Hepatocyte (in vitro differentiated cells): Measurements from ENCODE around the gene PLD3. TPM values are rescaled to one million over a fixed set of nuclear protein-coding genes. Genes with fewer than 3 reads are reported as not detected.

ENCODE experiments used
- DNase-seq: peaks from one replicate; pipeline ENCODE4 v3.0.0-alpha.2; 2016; ENCODE audit warnings: low spot score
- H2AFZ ChIP-seq: fragments of 200-600 bp; sonication (generic); 2 replicates; pipeline ENCODE4 v1.6.0; 2016; ENCODE audit warnings: antibody characterized with exemption, mild to moderate bottlenecking
- H3K27ac ChIP-seq: fragments of 200-600 bp; sonication (generic); 2 replicates; pipeline ENCODE4 v1.5.1; 2016; ENCODE audit warnings: mild to moderate bottlenecking
- H3K27me3 ChIP-seq: fragments of 200-600 bp; sonication (generic); 2 replicates; pipeline ENCODE4 v1.6.1; 2016
- H3K36me3 ChIP-seq: fragments of 200-600 bp; sonication (generic); replicated peaks from 2 replicates; pipeline ENCODE4 v1.5.1; 2016; ENCODE audit warnings: low read depth; ENCODE audit not compliant: insufficient read depth
- H3K4me1 ChIP-seq: fragments of 200-600 bp; sonication (generic); 2 replicates; pipeline ENCODE4 v1.5.1; 2016; ENCODE audit warnings: mild to moderate bottlenecking, moderate library complexity; ENCODE audit not compliant: insufficient read depth
- H3K4me2 ChIP-seq: fragments of 200-600 bp; sonication (generic); 2 replicates; pipeline ENCODE4 v1.6.0; 2016
- H3K4me3 ChIP-seq: fragments of 200-600 bp; sonication (generic); 2 replicates; pipeline ENCODE4 v1.5.1; 2016; ENCODE audit warnings: mild to moderate bottlenecking
- H3K79me2 ChIP-seq: fragments of 200-600 bp; sonication (generic); 2 replicates; pipeline ENCODE4 v1.6.0; 2017; ENCODE audit warnings: mild to moderate bottlenecking
- H3K9me2 ChIP-seq: fragments of 200-600 bp; sonication (generic); replicated peaks from 2 replicates; pipeline ENCODE4 v1.6.0; 2017; ENCODE audit warnings: mild to moderate bottlenecking; ENCODE audit not compliant: insufficient read depth
- H3K9me3 ChIP-seq: fragments of 200-600 bp; sonication (generic); 2 replicates; pipeline ENCODE4 v1.5.1; 2016; ENCODE audit warnings: low read depth, mild to moderate bottlenecking
- H4K20me1 ChIP-seq: fragments of 200-600 bp; sonication (generic); 2 replicates; pipeline ENCODE4 v1.6.0; 2016; ENCODE audit warnings: mild to moderate bottlenecking; ENCODE audit not compliant: insufficient read depth, poor library complexity, severe bottlenecking
- EZH2 ChIP-seq: fragments of 200-600 bp; sonication (generic); IDR thresholded peaks from 2 replicates; pipeline ENCODE4 v1.6.1; 2016; ENCODE audit warnings: antibody characterized with exemption, mild to moderate bottlenecking, borderline replicate concordance
- EZH2phosphoT487 ChIP-seq: fragments of 200-600 bp; sonication (generic); IDR thresholded peaks from one replicate; pipeline ENCODE4 v1.6.1; 2018; ENCODE audit warnings: antibody characterized with exemption, mild to moderate bottlenecking, low read depth, moderate library complexity; ENCODE audit not compliant: unreplicated experiment, severe bottlenecking
- WGBS: methylation state at CpG from one replicate; pipeline ENCODE4 v1.1.6; 2016; ENCODE audit warnings: low lambda C conversion rate; ENCODE audit errors: missing lambda C conversion rate; 5-methylcytosine and 5-hydroxymethylcytosine counted together
- polyA plus RNA-seq: library from polyadenylated mRNA; unstranded; fragments of >200 nt; fragmentation: Nextera tagmentation; extraction: Ambion mirVana; gene quantifications from 2 replicates; pipeline ENCODE4 v1.2.1, GENCODE V29; 2016
- total RNA-seq: library from RNA; depleted of rRNA; stranded (reverse); fragments of >200 nt; gene quantifications from 2 replicates; pipeline ENCODE4 v1.2.3, GENCODE V29; 2014
- TF ChIP-seq, protein P1 (sequence below): fragments of 200-600 bp; sonication (generic); IDR thresholded peaks from 2 replicates; pipeline ENCODE4 v1.5.1; 2016; ENCODE audit warnings: antibody characterized with exemption, mild to moderate bottlenecking; ENCODE audit not compliant: poor library complexity

PLD3 gene
- total and polyA plus RNA-seq, 2 experiments from 2014 or later, result 805 to 1,297 TPM

DNA sequence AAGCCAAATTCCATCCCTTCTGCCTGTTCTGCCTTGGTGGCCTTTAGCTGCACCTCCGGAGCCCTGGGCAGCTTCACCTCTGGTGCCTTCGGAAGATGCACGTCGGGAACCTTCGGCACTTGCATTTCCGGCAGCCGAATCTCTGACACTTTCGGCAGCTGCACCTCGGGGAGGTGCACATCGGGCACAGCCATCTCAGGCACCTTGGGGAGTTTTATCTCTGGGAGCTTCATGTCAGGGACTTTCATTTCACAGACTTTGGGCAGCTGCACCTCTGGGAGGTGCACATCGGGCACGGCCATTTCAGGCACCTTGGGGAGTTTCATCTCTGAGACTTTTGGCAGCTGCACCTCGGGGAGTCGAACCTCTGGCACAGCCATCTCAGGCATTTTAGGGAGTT, 47.5 kb downstream of the PLD3 start:
- H3K4me3 ChIP-seq, result no peak overlapping the region
- no peaks in the 10 kb centered on the region for H3K79me2 ChIP-seq
- H3K27me3 ChIP-seq, result no peaks in the 10 kb centered on the region
- H3K9me2 ChIP-seq, result no peaks in the 10 kb centered on the region
- H4K20me1 ChIP-seq, result no peaks in the 10 kb centered on the region
- TF ChIP-seq EZH2phosphoT487, result no peak
- TF ChIP-seq, protein P1, sequence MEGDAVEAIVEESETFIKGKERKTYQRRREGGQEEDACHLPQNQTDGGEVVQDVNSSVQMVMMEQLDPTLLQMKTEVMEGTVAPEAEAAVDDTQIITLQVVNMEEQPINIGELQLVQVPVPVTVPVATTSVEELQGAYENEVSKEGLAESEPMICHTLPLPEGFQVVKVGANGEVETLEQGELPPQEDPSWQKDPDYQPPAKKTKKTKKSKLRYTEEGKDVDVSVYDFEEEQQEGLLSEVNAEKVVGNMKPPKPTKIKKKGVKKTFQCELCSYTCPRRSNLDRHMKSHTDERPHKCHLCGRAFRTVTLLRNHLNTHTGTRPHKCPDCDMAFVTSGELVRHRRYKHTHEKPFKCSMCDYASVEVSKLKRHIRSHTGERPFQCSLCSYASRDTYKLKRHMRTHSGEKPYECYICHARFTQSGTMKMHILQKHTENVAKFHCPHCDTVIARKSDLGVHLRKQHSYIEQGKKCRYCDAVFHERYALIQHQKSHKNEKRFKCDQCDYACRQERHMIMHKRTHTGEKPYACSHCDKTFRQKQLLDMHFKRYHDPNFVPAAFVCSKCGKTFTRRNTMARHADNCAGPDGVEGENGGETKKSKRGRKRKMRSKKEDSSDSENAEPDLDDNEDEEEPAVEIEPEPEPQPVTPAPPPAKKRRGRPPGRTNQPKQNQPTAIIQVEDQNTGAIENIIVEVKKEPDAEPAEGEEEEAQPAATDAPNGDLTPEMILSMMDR, result no peak
- no peak for TF ChIP-seq EZH2
- H3K9me3 ChIP-seq, result no peaks in the 10 kb centered on the region
- no peaks in the 10 kb centered on the region for H3K36me3 ChIP-seq
- H3K4me1 ChIP-seq, result no peaks in the 10 kb centered on the region
- no peak overlapping the region for H3K4me2 ChIP-seq
- no peak for DNase-seq
- 92% methylated on average over 14 of the region's 14 CpGs for WGBS
- H2AFZ ChIP-seq, result no peak overlapping the region
- no peak overlapping the region for H3K27ac ChIP-seq

DNA sequence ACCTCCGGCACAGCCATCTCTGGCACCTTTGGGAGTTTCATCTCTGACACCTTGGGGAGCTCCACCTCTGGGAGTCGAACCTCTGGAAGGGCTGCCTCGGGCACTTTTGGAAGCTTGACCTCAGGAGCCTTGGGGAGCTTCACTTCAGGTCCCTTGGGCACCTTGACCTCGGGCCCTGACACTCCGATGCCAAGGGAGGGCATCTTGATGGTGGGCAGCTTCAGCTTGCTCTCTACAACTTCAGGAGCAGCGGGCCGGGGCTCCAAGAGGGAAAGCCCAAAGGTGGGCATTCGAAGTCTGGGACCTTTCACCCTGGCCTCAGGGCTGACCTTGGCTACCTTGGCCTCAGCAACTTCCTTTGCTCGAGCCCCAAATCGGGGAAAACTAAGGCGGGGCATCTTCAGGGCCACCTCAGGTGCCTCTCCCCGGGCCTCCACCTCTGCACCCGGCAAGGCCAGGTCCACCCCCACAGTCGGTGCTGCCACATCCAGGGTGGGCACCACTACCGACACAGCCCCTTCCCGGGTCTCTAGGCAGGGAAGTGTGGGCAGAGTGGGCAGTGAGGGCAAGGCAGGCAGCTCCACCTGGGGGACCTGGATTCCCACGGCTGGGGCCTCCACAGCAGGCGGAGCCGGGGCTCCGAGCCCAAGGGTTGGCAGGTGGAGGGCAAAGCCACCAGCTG, 48.5 kb downstream of the PLD3 start:
- 93% methylated on average over 17 of the region's 20 CpGs for WGBS
- no peak overlapping the region for H3K4me2 ChIP-seq
- no peaks in the 10 kb centered on the region for H3K79me2 ChIP-seq
- H3K36me3 ChIP-seq, result no peaks in the 10 kb centered on the region
- H3K9me2 ChIP-seq, result no peaks in the 10 kb centered on the region
- no peak overlapping the region for H2AFZ ChIP-seq
- H3K9me3 ChIP-seq, result no peaks in the 10 kb centered on the region
- no peaks in the 10 kb centered on the region for H4K20me1 ChIP-seq
- TF ChIP-seq EZH2phosphoT487 (no peak), EZH2 (no peak)
- TF ChIP-seq, protein P1, result no peak
- H3K4me3 ChIP-seq, result no peak overlapping the region
- no peaks in the 10 kb centered on the region for H3K27me3 ChIP-seq
- no peak overlapping the region for H3K27ac ChIP-seq
- DNase-seq, result no peak
- H3K4me1 ChIP-seq, result no peaks in the 10 kb centered on the region

DNA sequence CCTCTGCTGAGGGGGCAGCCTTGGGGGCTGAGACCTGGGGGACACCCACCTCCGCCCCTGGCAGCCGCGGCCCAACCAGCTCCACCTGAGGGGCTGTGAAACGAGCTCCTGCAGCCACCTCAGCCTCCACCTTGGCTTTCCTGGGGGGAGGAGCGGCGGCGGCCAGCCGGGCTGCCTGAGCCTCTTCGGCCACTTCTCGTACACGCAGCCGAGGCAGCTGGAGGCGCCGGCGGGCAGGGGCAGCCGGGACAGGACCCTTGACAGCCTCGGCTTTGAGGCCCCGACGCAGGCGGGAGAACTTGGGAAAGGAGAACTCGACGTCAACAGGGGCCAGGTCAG, 49.0 kb downstream of the PLD3 start:
- 95% methylated on average over 22 of the region's 22 CpGs for WGBS
- H3K79me2 ChIP-seq, result no peaks in the 10 kb centered on the region
- no peak for DNase-seq
- no peaks in the 10 kb centered on the region for H3K27me3 ChIP-seq
- no peak overlapping the region for H3K4me2 ChIP-seq
- H3K27ac ChIP-seq, result no peak overlapping the region
- no peak overlapping the region for H2AFZ ChIP-seq
- TF ChIP-seq EZH2phosphoT487 (no peak), EZH2 (no peak)
- TF ChIP-seq, protein P1, result no peak
- H4K20me1 ChIP-seq, result no peaks in the 10 kb centered on the region
- no peaks in the 10 kb centered on the region for H3K36me3 ChIP-seq
- H3K9me3 ChIP-seq, result no peaks in the 10 kb centered on the region
- H3K4me1 ChIP-seq, result no peaks in the 10 kb centered on the region
- H3K9me2 ChIP-seq, result no peaks in the 10 kb centered on the region
- H3K4me3 ChIP-seq, result no peak overlapping the region
